K562 (cell line): ENCODE data around the gene SLC7A8. TPM values are rescaled to one million over a fixed set of nuclear protein-coding genes. Genes with fewer than 3 reads are reported as not detected.
A peak's percentile ranks its signal among the peaks of the same experiment; 100 is the strongest.
"Not testable (repeated sequence)": the region's sequence is repeated elsewhere in the genome, so short reads cannot be mapped to it uniquely, and the experiment has no call there.

Source experiments
- ATAC-seq: fragments of 200-7000 bp; cut with Tn5 transposase; 3 replicates; pipeline ENCODE4 v1.9.1; 2020; ENCODE audit warnings: moderate library complexity
- BruUV-seq: library from RNA; stranded (reverse); fragments of 400-500 nt; replicated peaks from 2 replicates; lab custom pipeline; 2021; lab: Mats Ljungman, UMichigan
- CTCF ChIA-PET: fragments of 300-600 bp; formaldehyde crosslinking; extraction: SDS; loops from one replicate; lab custom pipeline; 2021; ENCODE audit warnings: low intra/inter-chr PET ratio; lab: Yijun Ruan, JAX
- POLR2A ChIA-PET: fragments of 300-600, 350-650 bp; sonication (Branson Sonifier 250); formaldehyde crosslinking; extraction: SDS; loops from one replicate; lab custom pipeline; 2021; ENCODE audit warnings: antibody characterized with exemption, inconsistent platforms; lab: Yijun Ruan, JAX
- DNase-seq, 4 experiments: peaks; one replicate each; pipeline versions ENCODE4 v3.0.0 to v3.0.0-alpha.2; 2011 to 2018; ENCODE audit warnings: low spot score in 3 of 4, mixed read lengths in 3 of 4; ENCODE audit errors: extremely low read depth in 1 of 4
- FAIRE-seq: peaks from 2 replicates; lab custom pipeline; 2011; peaks lifted over from hg19 to GRCh38; lab: Jason Lieb, UNC
- H2AFZ ChIP-seq: 2 replicates; pipeline ENCODE4 v1.6.0; 2011; ENCODE audit warnings: low read depth, low read length, control low read depth, inconsistent platforms
- H3K27ac ChIP-seq: fragments of 200-600 bp; 3 replicates; pipeline ENCODE4 v1.8.0; 2011; ENCODE audit warnings: low read depth, mild to moderate bottlenecking, control low read depth, inconsistent platforms, low read length, moderate library complexity, mixed read lengths; ENCODE audit errors: extremely low read depth
- H3K27me3 ChIP-seq, 2 experiments: fragments of 300-600 bp in 1 of 2; 2 replicates in 1 of 2; 3 replicates in 1 of 2; pipeline versions ENCODE4 v1.6.0 to v1.8.0; 2011; ENCODE audit warnings: inconsistent platforms in 2 of 2, low read length in 2 of 2, mild to moderate bottlenecking in 1 of 2, mixed read lengths in 1 of 2, moderate library complexity in 1 of 2; ENCODE audit not compliant: control insufficient read depth in 2 of 2, insufficient read depth in 2 of 2
- H3K36me3 ChIP-seq: fragments of 300-600 bp; 3 replicates; pipeline ENCODE4 v1.8.0; 2011; ENCODE audit warnings: mild to moderate bottlenecking, low read length, inconsistent platforms; ENCODE audit not compliant: control insufficient read depth, insufficient read depth
- H3K4me1 ChIP-seq, 2 experiments: fragments of 200-600 bp in 1 of 2; replicated peaks in 1 of 2; 2 replicates in 1 of 2; 3 replicates in 1 of 2; pipeline versions ENCODE4 v1.5.1 to v1.8.0; 2011; ENCODE audit warnings: inconsistent platforms in 2 of 2, low read length in 2 of 2, mild to moderate bottlenecking in 1 of 2, mixed read lengths in 1 of 2, moderate library complexity in 1 of 2; ENCODE audit not compliant: control insufficient read depth in 2 of 2, insufficient read depth in 2 of 2
- H3K4me2 ChIP-seq: 2 replicates; pipeline ENCODE4 v1.6.1; 2011; ENCODE audit warnings: low read length, control low read depth, inconsistent platforms, mixed read lengths; ENCODE audit not compliant: insufficient read depth
- H3K4me3 ChIP-seq: fragments of 200-600 bp; sonication (generic), shearing (Covaris generic); 2 replicates; pipeline ENCODE4 v1.5.1; 2016; ENCODE audit warnings: control low read depth, inconsistent platforms
- H3K79me2 ChIP-seq: fragments of 200-600 bp; 3 replicates; pipeline ENCODE4 v1.8.0; 2011; ENCODE audit warnings: low read length, inconsistent platforms; ENCODE audit not compliant: control insufficient read depth, insufficient read depth
- H3K9ac ChIP-seq, 2 experiments: 2 replicates each; pipeline versions ENCODE4 v1.6.0 to v1.6.1; 2011; ENCODE audit warnings: low read depth in 2 of 2, low read length in 2 of 2, control low read depth in 1 of 2, inconsistent platforms in 1 of 2, mild to moderate bottlenecking in 1 of 2, mixed read lengths in 1 of 2; ENCODE audit not compliant: insufficient read depth in 1 of 2
- H3K9me1 ChIP-seq: one replicate; pipeline ENCODE4 v1.6.0; 2011; ENCODE audit warnings: inconsistent platforms, mild to moderate bottlenecking, low read length, moderate library complexity; ENCODE audit not compliant: control insufficient read depth, insufficient read depth
- H3K9me3 ChIP-seq: replicated peaks from 2 replicates; pipeline ENCODE4 v1.5.1; 2011; ENCODE audit warnings: low read depth, low read length, inconsistent platforms; ENCODE audit not compliant: control insufficient read depth, insufficient read depth
- H4K20me1 ChIP-seq: replicated peaks from 2 replicates; pipeline ENCODE4 v1.6.1; 2011; ENCODE audit warnings: low read length, inconsistent platforms, mixed read lengths; ENCODE audit not compliant: control insufficient read depth, insufficient read depth
- CEBPB ChIP-seq: fragments of 450-650 bp; IDR thresholded peaks from 2 replicates; pipeline ENCODE4 v1.6.1; 2016; ENCODE audit warnings: missing genetic modification characterization, missing compliant biosample characterization
- CEBPG ChIP-seq, 3 experiments: fragments of 200-800 bp in 1 of 3; sonication (Bioruptor generic) in 1 of 3; sonication (generic) in 1 of 3; formaldehyde crosslinking in 1 of 3; IDR thresholded peaks in 2 of 3; conservative IDR thresholded peaks in 1 of 3; 2 replicates each; pipeline versions ENCODE4 v1.6.1 to v1.8.0; 2016 to 2022; ENCODE audit warnings: missing compliant biosample characterization in 2 of 3, missing genetic modification characterization in 2 of 3, mild to moderate bottlenecking in 1 of 3, missing genetic modification reagents in 1 of 3
- HNRNPK ChIP-seq: fragments of 200-400 bp; formaldehyde crosslinking; IDR thresholded peaks from one replicate; pipeline ENCODE4 v1.6.1; 2018; ENCODE audit warnings: mild to moderate bottlenecking, low read depth, low read length; ENCODE audit not compliant: poor library complexity, severe bottlenecking
- IRF9 ChIP-seq: fragments of 450-650 bp; IDR thresholded peaks from 2 replicates; pipeline ENCODE4 v1.6.1; 2016; ENCODE audit warnings: missing biosample characterization, missing genetic modification characterization
- PHTF2 ChIP-seq: fragments of 250-450 bp; sonication (Bioruptor Pico); IDR thresholded peaks from 2 replicates; pipeline ENCODE4 v1.5.0; 2021; ENCODE audit warnings: mild to moderate bottlenecking
- PPARD ChIP-seq: fragments of 250-450 bp; sonication (Bioruptor Pico); IDR thresholded peaks from 2 replicates; pipeline ENCODE4 v1.8.0; 2022; ENCODE audit warnings: inconsistent platforms, mild to moderate bottlenecking, moderate library complexity
- SMARCA4 ChIP-seq: fragments of 450-650 bp; IDR thresholded peaks from 2 replicates; pipeline ENCODE4 v1.6.1; 2016
- TRIM24 ChIP-seq, 2 experiments: fragments of 450-650 bp; IDR thresholded peaks; 2 replicates each; pipeline ENCODE4 v1.6.1; 2016
- WGBS: fragments of 100-300 bp; shearing (Covaris generic); methylation state at CpG from one replicate; pipeline ENCODE4 v1.1.6; 2016; ENCODE audit warnings: low coverage, mixed read lengths; ENCODE audit not compliant: insufficient coverage; ENCODE audit errors: missing lambda C conversion rate; 5-methylcytosine and 5-hydroxymethylcytosine counted together
- in situ Hi-C: fragments of 300-500 bp; cut with MboI; formaldehyde crosslinking; loops from 4 replicates; pipeline ENCODE4 v1.15.0; 2018; ENCODE audit warnings: inconsistent platforms, mixed read lengths
- intact Hi-C: fragments of 100-400 bp; cut with micrococcal nuclease; formaldehyde crosslinking; loops from 2 replicates; pipeline ENCODE4 v1.14.2; 2022
- polyA plus RNA-seq, 8 experiments: library from polyadenylated mRNA; depleted of rRNA in 4 of 8; stranded (reverse) in 5 of 8; unstranded in 3 of 8; fragments of >200 nt; fragmentation: Nextera tagmentation in 2 of 8; fragmentation: Illumina TruSeq in 1 of 8; extraction: Ambion mirVana in 2 of 8; extraction: Trizol in 1 of 8; gene quantifications; 2 replicates each; pipeline versions ENCODE4 v1.2.1 to v1.2.3, GENCODE V29; 2011 to 2014; ENCODE audit warnings: inconsistent platforms in 1 of 8, missing spikeins in 1 of 8
- total RNA-seq, 7 experiments: library from RNA; depleted of rRNA in 6 of 7; stranded (reverse); fragments of >200 nt in 6 of 7; fragmentation: Illumina TruSeq in 2 of 7; extraction: Trizol in 2 of 7; gene quantifications; 2 replicates each; pipeline versions ENCODE4 v1.2.1 to v1.2.3, GENCODE V29; 2011 to 2021; ENCODE audit warnings: low replicate concordance in 1 of 7

SLC7A8 gene
- total and polyA plus RNA-seq, 9 of the 15 experiments (the other 6 are each of a cell fraction or from before 2014, with no cell fraction given), result 2.0 to 33.0 (median 6.0) TPM

DNA sequence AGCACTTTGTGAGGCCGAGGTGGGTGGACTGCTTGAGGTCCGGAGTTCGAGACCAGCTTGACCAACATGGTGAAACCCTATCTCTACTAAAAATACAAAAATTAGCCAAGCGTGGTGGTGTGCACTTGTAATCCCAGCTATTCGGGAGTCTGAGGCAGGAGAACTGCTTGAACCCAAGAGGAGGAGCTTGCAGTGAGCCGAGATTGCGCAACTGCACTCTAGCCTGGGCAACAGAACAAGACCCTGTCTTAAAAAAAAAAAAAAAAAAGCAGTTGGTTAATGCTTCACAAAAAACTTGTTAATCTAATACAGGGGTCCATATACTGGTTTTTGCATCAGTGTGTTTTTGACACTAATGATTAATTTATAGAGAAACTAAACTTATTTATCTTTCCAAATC lies 18.5 kb upstream of the SLC7A8 start:
- CTCF ChIA-PET, result no interaction called here
- WGBS, result 72% methylated on average over 5 of the region's 7 CpGs

DNA sequence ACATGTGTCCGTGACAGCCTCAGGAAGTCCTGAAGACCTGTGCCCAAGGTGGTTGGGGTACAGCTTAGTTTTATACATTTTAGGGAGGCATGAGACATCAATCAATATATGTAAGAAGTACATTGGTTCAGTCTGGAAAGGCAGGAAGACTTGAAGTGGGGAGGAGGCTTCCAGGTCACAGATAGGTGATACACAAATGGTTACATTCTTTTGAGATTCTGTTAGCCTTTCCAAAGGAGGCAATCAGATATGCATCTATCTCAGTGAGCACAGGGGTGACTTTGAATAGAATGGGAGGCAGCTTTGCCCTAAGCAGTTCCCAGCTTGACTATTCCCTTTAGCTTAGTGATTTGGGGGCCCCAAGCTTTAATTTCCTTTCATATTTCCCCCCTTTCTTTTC lies 15.7 kb upstream of the SLC7A8 start:
- H3K4me1 ChIP-seq, DNase-seq, H3K4me3 ChIP-seq, BruUV-seq, H3K27me3 ChIP-seq, ATAC-seq, H3K9me3 ChIP-seq, CTCF ChIA-PET, H4K20me1 ChIP-seq, in situ Hi-C loops, H3K9ac ChIP-seq, H3K9me1 ChIP-seq, H3K36me3 ChIP-seq, H3K27ac ChIP-seq, H3K4me2 ChIP-seq, H2AFZ ChIP-seq, intact Hi-C loops, H3K79me2 ChIP-seq: not testable (repeated sequence)
- 40% methylated on average over 1 of the region's 1 CpG for WGBS
- peak; percentile 6 for FAIRE-seq
- POLR2A ChIA-PET, result interaction anchor here (0.9 kb wide), 1 partner anchor 78 kb away, joined by 3 read pairs; no protein-coding TSS in a partner anchor

More for the DNA sequence above, 18.5 kb upstream of the SLC7A8 start:
- intact Hi-C loops, result no loop called here
- Histone ChIP-seq H3K9ac (no peak overlapping the region), H3K9me1 (no peaks in the 10 kb centered on the region), H2AFZ (no peak overlapping the region), H3K9me3 (no peaks in the 10 kb centered on the region), H4K20me1 (no peaks in the 10 kb centered on the region)
- no peak for FAIRE-seq
- no TSS peak for BruUV-seq
- TF ChIP-seq HNRNPK (no peak), SMARCA4 (no peak), IRF9 (peak; percentile 61), PPARD (CRISPR knock-in tag) (no peak), PHTF2 (no peak), CEBPB (peak; percentile 96), CEBPG (CRISPR knock-in tag; IDR thresholded peaks at IDR 0.05) (peak; percentile 77), CEBPG (tag; conservative IDR thresholded peaks at IDR 0.05 in 1 of 2, IDR thresholded peaks at IDR 0.05 in 1 of 2) (peak; percentile 72 to 92), TRIM24 (IDR thresholded peaks at IDR 0.05) (0 out of 4 replicates have a peak, but pooled peaks of 1 of the 2 experiments have one; percentile 10)
- TF ChIP-seq, all 486 proteins: peak for 4
- Histone ChIP-seq H3K4me2 (no peak overlapping the region), H3K36me3 (no peaks in the 10 kb centered on the region), H3K4me3 (no peak overlapping the region), H3K4me1 (no peaks in the 10 kb centered on the region; a peak in 1 of 5 replicates), H3K79me2 (no peaks in the 10 kb centered on the region), H3K27me3 (no peaks in the 10 kb centered on the region), H3K27ac (no peak overlapping the region)
- ATAC-seq, result no peak
- in situ Hi-C loops, result no loop called here
- no peak for DNase-seq
- POLR2A ChIA-PET, result interaction anchor here (0.7 kb wide), 1 partner anchor 18 kb away, joined by 3 read pairs; no protein-coding TSS in a partner anchor
